HL-60 (cell line): Measurements from ENCODE around the gene PLXNB3.

Experiments
- DNase-seq, 2 experiments: peaks; one replicate each; pipeline ENCODE4 v3.0.0-alpha.2; 2010 to 2020; ENCODE audit warnings: low read depth in 1 of 2, low spot score in 1 of 2
- H3K27ac ChIP-seq: fragments of 250-450 bp; sonication (Bioruptor Pico); replicated peaks from 2 replicates; pipeline ENCODE4 v1.5.1; 2020; ENCODE audit warnings: mild to moderate bottlenecking, moderate library complexity
- H3K27me3 ChIP-seq: fragments of 250-450 bp; sonication (Bioruptor Pico); 2 replicates; pipeline ENCODE4 v1.5.1; 2021; ENCODE audit warnings: mild to moderate bottlenecking, moderate library complexity; ENCODE audit not compliant: insufficient read depth, poor library complexity, severe bottlenecking
- H3K4me3 ChIP-seq: replicated peaks from 2 replicates; pipeline ENCODE4 v1.5.1; 2011; ENCODE audit warnings: mild to moderate bottlenecking, control low read depth, low read length; ENCODE audit not compliant: insufficient read depth
- CTCF ChIP-seq: IDR thresholded peaks from one replicate; pipeline ENCODE4 v1.5.1; 2011; ENCODE audit warnings: low read length, control low read depth, inconsistent platforms; ENCODE audit not compliant: insufficient read depth
- GABPA ChIP-seq: IDR thresholded peaks from 2 replicates; pipeline ENCODE4 v1.6.1; 2012; ENCODE audit warnings: low read depth
- POLR2AphosphoS5 ChIP-seq: IDR thresholded peaks from 2 replicates; pipeline ENCODE4 v1.6.1; 2012; ENCODE audit warnings: low read depth
- REST ChIP-seq: IDR thresholded peaks from 2 replicates; pipeline ENCODE4 v1.6.1; 2012; ENCODE audit warnings: low read depth; ENCODE audit not compliant: insufficient replicate concordance
- SPI1 ChIP-seq: IDR thresholded peaks from 2 replicates; pipeline ENCODE4 v1.6.1; 2012; ENCODE audit warnings: low read depth, mild to moderate bottlenecking, borderline replicate concordance

Gene PLXNB3

GRCh38 chrX:153776611-153777045 is 12.6 kb downstream of the PLXNB3 start:
- Histone ChIP-seq H3K4me3 (no peak overlapping the region), H3K27me3 (no peaks in the 10 kb centered on the region), H3K27ac (no peak overlapping the region)
- no peak for TF ChIP-seq SPI1
- TF ChIP-seq CTCF = no peak
- TF ChIP-seq GABPA = no peak
- TF ChIP-seq REST = no peak
- no peak for TF ChIP-seq POLR2AphosphoS5
- no peak for DNase-seq

GRCh38 chrX:153777261-153778090 is 13.4 kb downstream of the PLXNB3 start:
- TF ChIP-seq POLR2AphosphoS5 = no peak
- no peak for TF ChIP-seq GABPA
- no peak overlapping the region for H3K4me3 ChIP-seq

GRCh38 chrX:153778181-153778580 is 14.1 kb downstream of the PLXNB3 start:
- H3K4me3 ChIP-seq = no peak overlapping the region
- no peak for DNase-seq
- no peak for TF ChIP-seq CTCF
- no peak for TF ChIP-seq REST
- TF ChIP-seq POLR2AphosphoS5 = no peak
- TF ChIP-seq GABPA = no peak
- TF ChIP-seq SPI1 = no peak
- no peak overlapping the region for H3K27ac ChIP-seq
- no peaks in the 10 kb centered on the region for H3K27me3 ChIP-seq

More at GRCh38 chrX:153777261-153778090, 13.4 kb downstream of the PLXNB3 start:
- no peaks in the 10 kb centered on the region for H3K27me3 ChIP-seq
- H3K27ac ChIP-seq = no peak overlapping the region
- no peak for DNase-seq

- no peak overlapping the region for H3K4me3 ChIP-seq
- TF ChIP-seq GABPA (no peak), POLR2AphosphoS5 (no peak), REST (no peak)
- H3K27ac ChIP-seq = no peak overlapping the region
- no peak for DNase-seq
- H3K27me3 ChIP-seq = no peaks in the 10 kb centered on the region
These were observed 14.6 kb downstream of the PLXNB3 start for GRCh38 chrX:153778684-153779101.
